Suppressor macrophage treated with lipopolysaccharide for 1 hour (primary cell): ENCODE data around the gene OR2C1.

Source experiments
- DNase-seq, 3 donors: peaks; one replicate each; pipeline ENCODE4 v3.0.0-alpha.2; 2020 to 2022

OR2C1 gene

GRCh38 chr16:3355589-3355988 lies at the start of gene OR2C1:
Gene OR2C1 (plus strand): TSS chr16:3355889. CDS start chr16:3355941, 52 bp downstream.
- DNase-seq, result no peak

- DNase-seq, result no peak
These were observed 49.6 kb upstream of the OR2C1 start for GRCh38 chr16:3306078-3306477.

DNA sequence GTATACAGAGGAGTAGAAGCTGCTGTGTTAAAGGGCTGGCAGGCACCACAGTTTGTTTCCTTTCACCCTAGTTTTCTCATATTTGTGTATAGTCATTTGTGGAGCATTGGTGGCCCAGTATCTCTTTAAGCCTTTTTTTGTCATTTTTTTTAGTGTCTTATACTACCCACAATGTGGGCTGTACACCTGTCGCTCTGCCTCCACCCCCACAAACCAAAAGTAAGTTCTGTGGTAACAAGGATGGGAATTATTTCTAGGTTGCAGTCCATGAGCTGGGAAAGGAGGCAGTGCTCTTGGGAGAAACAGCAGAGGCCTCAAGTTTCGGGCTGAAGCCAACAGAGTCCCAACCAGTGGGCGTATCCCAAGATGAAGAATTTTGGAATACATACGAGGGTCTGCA lies 44.2 kb upstream of the OR2C1 start:
- no peak for DNase-seq

DNA sequence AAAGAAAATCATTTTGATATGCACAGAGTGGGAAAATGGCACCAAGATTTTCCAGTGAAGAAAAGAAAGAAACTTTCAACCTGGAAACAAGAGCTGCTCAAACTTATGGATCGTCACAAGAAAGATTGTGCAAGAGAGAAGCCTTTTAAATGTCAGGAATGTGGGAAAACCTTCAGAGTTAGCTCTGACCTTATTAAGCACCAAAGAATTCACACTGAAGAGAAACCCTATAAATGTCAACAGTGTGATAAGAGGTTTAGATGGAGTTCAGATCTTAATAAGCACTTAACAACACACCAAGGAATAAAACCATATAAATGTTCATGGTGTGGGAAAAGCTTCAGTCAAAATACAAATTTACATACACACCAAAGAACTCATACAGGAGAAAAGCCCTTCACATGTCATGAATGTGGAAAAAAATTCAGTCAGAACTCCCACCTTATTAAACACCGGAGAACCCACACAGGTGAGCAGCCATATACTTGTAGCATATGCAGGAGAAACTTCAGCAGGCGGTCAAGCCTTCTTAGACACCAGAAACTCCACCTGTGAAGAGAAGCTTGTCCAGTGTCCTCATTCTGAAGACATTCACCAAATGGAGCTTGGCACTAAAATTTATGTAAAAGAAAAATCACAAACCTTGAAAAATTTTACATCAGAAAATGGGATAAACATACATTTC lies 38.2 kb upstream of the OR2C1 start:
- DNase-seq, result peak in 1 of 3 donors; percentile 5

DNA sequence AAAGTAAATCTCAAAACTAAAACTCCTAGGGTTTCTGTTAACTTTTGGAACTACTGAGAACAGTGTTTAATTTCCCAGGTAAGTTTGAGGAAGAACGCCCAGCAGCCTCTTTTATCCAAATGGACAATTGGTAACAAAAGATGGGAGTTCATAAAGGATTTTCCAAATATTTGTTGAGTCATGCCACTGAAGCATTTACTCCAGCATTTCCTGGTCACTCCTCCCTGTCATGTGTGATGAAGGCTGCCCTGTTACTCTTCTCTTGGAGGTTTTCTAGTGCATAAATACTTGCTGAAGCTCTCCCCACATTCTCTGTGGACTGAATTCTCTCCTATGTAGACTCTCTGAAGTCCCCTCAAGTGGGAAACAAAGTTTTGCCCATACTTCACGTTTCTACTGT lies 33.9 kb upstream of the OR2C1 start:
- DNase-seq, result no peak

- DNase-seq, result no peak
These were observed 28.2 kb upstream of the OR2C1 start for GRCh38 chr16:3327514-3327913.

DNA sequence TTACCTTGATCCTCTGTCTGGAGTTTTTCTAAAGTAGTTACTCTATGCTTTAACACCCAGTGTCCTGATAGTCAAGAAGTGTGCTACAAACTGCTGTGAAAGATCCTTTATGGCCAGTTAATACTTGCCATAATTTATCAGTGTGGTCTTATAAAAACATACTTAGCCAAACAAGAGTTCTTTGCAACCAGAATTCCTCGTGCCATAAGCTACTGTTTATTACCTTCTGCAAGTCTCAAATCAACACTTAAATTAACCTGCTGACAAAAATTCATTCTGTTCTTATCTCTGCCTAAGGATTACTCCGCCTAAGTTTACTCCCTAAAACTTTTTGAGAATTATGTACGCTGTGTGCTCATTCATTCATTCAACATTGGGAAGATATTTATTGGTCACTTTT lies 27.6 kb upstream of the OR2C1 start:
- DNase-seq, result no peak

DNA sequence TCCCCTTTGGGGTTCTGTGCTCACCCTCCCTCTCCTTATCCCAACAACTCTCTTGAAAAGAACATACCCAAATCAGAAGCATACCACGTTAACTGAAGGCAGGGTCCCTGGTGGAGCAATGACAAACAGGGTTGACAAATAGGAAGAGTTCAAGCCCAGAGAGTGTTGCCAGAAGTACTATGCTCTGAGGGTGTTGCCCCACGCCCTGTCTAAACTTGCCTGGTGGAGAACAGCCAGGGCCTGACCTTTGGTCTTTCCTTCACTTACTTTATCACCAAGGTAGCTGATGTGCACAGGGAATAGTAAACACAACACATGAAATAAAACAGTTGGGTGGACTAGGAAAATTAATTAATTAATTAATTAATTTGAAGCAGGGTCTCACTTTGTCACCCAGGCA lies 27.0 kb upstream of the OR2C1 start:
- no peak for DNase-seq

DNA sequence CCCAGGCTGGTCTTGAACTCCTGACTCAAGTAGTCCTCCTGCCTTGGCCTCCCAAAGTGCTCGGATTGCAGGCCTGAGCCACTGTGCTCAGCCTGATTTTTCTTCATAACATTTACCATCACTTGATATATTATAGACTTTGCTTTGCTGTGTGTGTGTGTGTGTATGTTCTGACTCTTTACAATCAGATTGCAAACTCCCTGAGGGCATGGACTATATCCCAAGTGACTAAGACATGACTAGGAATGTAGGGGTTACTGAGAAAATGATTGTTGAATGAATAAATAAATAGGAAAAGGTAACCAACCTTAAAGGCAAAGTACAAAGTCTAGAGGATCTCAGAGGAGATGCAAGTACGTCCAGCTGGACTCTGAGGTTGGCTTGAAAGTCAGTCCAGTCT lies 9.6 kb upstream of the OR2C1 start:
- no peak for DNase-seq

GRCh38 chr16:3347586-3347985 lies 8.1 kb upstream of the OR2C1 start:
- no peak for DNase-seq

- DNase-seq, result no peak
These were observed 7.0 kb upstream of the OR2C1 start for GRCh38 chr16:3348547-3349167.

GRCh38 chr16:3349175-3349574 lies 6.5 kb upstream of the OR2C1 start:
- DNase-seq, result no peak

- no peak for DNase-seq
These were observed 429 bp downstream of the OR2C1 start for GRCh38 chr16:3356118-3356517.

- DNase-seq, result no peak
These were observed 3.2 kb downstream of the OR2C1 start for GRCh38 chr16:3358871-3359270.

DNA sequence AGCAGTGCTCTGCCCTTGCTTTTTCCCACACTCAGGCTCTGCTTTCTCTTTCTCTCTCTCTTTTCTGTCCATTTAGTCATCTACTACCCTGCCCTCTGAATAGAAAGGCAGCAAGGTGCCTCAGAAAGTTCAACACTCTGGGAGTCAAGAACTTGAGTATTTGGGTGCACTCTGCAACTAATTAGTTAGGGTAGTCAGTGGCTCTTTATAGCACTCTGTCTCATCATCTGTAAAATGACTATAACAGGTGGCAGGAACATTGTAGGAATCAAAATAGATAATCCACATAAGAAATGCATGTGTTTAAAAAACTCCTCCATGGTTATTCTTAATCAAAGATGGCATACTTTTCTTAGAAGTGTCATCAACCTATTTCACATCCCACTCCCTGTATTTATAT lies 7.2 kb downstream of the OR2C1 start:
- DNase-seq, result no peak

DNA sequence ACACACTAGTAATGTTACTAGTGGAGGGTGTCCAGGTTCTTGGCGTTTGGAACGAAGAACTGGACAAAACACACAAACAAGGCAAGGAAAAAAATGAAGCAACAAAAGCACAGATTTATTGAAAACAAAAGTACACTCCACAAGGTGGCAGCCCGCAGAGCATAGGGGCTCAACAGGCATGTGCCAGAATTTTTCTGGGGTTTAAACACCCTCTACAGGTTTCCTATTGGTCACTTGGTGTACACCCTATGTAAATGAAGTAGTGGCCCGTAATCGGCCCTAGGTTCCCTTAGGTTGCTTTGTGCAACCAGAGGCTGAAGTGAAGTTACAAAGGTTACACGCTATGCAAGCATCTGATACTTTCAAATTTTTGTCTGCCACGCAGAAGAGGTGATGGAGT lies 8.1 kb downstream of the OR2C1 start:
- DNase-seq, result no peak

- DNase-seq, result peak; percentile 70 to 80 (median 77)
These were observed 9.2 kb downstream of the OR2C1 start for GRCh38 chr16:3364774-3365427.

DNA sequence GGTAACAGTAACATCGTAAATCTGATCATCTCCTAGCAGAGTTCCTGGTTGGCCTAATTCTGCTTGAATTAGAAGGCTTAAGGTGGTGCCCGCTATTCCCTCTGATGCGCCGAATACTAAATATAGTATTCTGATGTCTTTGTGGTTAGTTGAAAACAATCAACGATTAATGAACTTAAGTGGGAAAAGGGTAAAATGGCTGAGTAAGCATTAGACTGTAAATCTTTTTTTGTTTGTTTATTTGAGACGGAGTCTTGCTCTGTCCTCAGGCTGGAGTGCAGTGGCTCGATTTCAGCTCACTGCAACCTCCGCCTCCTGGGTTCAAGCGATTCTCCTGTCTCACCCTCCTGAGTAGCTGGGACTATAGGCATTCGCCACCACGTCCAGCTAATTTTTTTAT lies 13.4 kb downstream of the OR2C1 start:
- DNase-seq, result no peak

GRCh38 chr16:3375680-3376079 lies 20.0 kb downstream of the OR2C1 start:
- DNase-seq, result no peak

DNA sequence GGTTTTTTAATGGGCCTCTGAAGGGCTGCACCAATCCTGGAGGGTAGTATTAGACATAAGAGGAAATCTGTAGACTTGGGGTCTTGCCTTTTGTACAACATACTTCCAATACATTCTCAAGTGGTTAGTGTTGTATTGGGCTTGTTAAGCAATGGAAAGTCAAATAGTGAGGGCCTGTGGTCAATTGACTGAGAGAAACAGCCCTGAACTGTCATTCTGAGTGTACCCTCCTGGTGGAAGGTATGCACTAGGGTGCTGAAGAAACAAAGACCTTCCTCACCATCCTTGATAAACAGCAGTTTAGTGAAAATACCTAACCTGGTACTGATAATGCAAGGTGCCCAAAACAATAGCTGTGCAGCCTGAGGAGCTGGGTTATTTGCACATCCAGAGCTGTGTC lies 22.2 kb downstream of the OR2C1 start:
- DNase-seq, result no peak

GRCh38 chr16:3383045-3383448 lies 27.4 kb downstream of the OR2C1 start:
- DNase-seq, result no peak

DNA sequence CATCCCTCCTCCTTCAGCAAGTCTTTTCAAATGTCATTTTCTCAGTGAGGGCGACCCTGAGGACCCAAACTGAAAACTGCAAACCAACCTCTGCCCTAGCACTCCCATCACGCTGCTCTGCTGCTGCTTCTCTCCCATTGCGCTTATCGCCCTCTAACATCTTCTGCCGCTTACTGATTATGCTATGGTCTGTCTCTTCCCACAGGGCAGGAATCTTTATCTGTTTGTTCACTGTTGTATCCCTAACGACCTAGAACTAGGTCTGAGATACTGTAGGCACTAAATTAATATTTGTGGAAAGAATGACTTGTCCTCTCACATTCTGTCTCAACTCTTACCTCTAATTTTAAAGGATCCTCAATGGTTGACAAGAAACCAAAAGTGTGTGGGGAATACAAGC lies 32.6 kb downstream of the OR2C1 start:
- DNase-seq, result no peak

DNA sequence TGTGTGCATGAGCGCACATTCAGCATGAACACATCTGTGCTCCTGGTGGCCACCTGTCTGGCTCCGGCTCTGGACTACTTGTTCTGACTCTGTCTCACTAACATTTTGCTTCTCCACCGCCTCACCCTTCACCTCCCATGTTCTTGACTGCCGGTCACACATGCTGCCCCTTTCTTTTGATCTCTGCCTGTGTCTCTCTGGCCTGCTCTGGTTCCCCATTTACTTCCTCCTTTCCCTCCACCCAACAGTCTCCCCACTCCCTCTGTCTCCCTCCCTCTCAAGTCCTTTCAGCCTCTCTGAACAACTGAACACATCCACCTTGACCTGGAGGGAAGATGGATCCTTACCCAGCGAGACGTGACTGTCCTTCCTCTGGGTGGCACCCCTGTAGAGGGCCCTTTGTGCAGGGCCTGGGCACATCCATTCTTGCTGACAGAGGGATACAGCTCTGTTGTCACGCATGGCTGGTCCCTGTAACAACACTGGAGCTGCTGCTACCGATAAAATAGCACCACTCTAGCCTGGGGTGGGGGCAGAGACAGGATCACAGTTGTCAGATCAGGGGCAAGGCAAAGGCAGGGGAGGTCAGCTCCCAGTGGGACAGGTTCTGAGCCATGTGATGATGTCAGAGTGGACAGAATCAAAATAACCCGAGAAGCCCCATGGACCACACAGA lies 34.1 kb downstream of the OR2C1 start:
- no peak for DNase-seq

DNA sequence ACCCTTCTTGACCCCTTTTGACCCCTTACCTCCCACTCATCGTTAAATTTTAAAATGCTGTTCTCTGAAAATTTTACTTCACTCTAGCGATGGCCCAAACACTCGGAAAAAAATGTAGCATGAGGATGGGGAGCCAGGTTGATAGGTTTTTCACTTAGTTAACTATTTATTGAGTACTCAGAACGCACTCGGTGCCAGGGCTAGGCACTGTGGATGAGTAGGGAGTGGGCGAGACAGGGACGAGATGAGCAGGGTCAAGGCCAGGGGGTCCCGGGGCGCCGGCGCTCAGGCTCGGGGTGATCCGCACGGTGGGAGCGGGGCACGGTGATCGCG lies 44.7 kb downstream of the OR2C1 start:
- DNase-seq, result no peak
